Skeletal muscle tissue (tissue), 4 donors: Measurements from ENCODE around the gene GMPR2. TPM values are rescaled to one million over a fixed set of nuclear protein-coding genes. Genes with fewer than 3 reads are reported as not detected.

Source experiments
- H3K27ac ChIP-seq: one replicate; pipeline ENCODE4 v1.7.0; 2013; ENCODE audit warnings: mild to moderate bottlenecking, low read depth, low read length, inconsistent platforms
- H3K27me3 ChIP-seq, 3 donors: one replicate each; pipeline ENCODE4 v1.7.0; 2013; ENCODE audit warnings: low read length in 3 of 3; ENCODE audit not compliant: control insufficient read depth in 3 of 3, insufficient read depth in 3 of 3
- H3K36me3 ChIP-seq, 3 donors: one replicate each; pipeline ENCODE4 v1.7.0; 2013; ENCODE audit warnings: low read length in 3 of 3; ENCODE audit not compliant: control insufficient read depth in 3 of 3, insufficient read depth in 3 of 3
- H3K4me1 ChIP-seq, 3 donors: one replicate each; pipeline ENCODE4 v1.7.0; 2013; ENCODE audit warnings: low read length in 3 of 3, mild to moderate bottlenecking in 3 of 3; ENCODE audit not compliant: control insufficient read depth in 3 of 3, insufficient read depth in 3 of 3
- H3K4me3 ChIP-seq, 3 donors: one replicate each; pipeline ENCODE4 v1.7.0; 2013; ENCODE audit warnings: low read length in 3 of 3
- H3K9ac ChIP-seq, 3 donors: one replicate each; pipeline ENCODE4 v1.7.0; 2013; ENCODE audit warnings: low read length in 3 of 3, mild to moderate bottlenecking in 3 of 3, moderate library complexity in 2 of 3, low read depth in 1 of 3
- H3K9me3 ChIP-seq, 3 donors: one replicate each; pipeline ENCODE4 v1.7.0; 2013; ENCODE audit warnings: low read length in 3 of 3; ENCODE audit not compliant: control insufficient read depth in 3 of 3
- total RNA-seq: library from RNA; depleted of rRNA; stranded (reverse); fragments of >200 nt; gene quantifications from one replicate; pipeline ENCODE4 v1.2.3, GENCODE V29; 2014
- donor health status: Osteomylitis.

GMPR2 gene
- total RNA-seq, 1 donor from 2014 or later: 49.6 TPM

DNA sequence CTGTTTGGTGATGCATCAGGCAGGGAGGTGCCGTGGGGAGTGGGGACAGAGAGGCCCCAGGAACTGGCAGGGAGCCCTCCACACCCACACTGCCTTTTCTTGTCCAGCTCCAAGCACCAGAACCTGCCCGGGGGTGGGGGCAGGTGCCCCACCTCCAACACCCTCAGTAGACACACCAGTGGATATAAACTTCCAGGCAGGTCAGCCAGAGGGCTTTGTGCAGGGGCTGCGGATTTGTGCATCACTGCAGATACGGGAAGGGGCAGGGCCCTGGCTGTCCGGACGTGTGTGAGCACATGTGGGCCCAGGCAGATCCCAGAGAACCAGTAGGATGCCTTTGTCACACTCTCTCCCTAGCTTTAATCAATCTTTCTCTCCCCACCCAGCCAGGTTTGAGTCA is 31.6 kb downstream of the GMPR2 start:
- Histone ChIP-seq H3K27ac (no peak overlapping the region), H3K4me3 (no peak overlapping the region), H3K27me3 (no peaks in the 10 kb centered on the region), H3K9me3 (no peaks in the 10 kb centered on the region), H3K4me1 (no peaks in the 10 kb centered on the region), H3K9ac (no peak overlapping the region), H3K36me3 (peaks cover 25 to 44% (median 31%) of the 10 kb centered on the region in 3 donors)

DNA sequence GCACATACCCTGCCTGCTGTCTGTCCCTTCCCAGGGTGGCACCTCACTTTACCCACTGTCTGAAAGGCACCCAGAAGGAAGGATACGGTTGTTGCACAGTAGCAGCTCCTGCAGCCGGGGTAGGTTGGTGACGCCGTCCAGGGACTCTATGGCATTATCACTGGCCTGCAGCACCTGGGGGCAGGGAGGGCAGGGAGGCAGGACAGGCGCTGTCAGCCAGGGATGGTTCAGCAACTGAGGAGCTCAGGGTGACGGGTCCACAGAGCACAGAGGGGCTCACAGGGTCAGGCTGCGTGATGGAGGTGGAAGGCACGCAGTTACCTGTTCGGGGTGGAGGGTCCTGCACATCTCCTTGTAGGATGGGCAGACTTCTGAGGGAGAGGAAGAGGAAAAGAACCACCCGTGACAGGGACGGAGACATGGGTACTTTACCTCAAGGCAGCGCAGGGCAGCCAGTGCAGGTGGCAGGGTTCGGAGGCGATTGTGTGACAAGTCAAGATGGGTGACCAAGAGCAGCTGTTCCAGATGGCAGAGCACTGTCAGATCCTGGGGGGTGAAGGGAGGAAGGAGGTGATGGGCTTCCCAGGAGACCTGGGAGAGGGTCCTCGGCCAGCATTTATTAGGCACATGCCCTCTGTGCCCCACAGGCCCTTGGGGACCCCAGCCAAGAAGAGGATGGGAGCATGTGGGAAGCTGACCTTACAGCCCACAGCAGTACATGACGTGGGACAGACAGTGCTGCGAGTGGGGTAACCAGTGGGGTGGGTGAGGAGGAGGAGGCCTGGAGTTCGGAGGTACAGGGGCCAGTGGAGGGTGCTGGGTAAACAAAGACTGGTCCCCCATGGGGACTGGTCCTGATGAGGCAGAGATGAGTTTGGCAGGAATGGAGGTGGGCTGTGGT is 33.9 kb downstream of the GMPR2 start:
- Histone ChIP-seq H3K9me3 (no peaks in the 10 kb centered on the region), H3K4me3 (no peak overlapping the region), H3K9ac (no peak overlapping the region), H3K4me1 (peaks cover 0 to 10% (median 5%) of the 10 kb centered on the region in 3 donors), H3K27me3 (no peaks in the 10 kb centered on the region), H3K36me3 (peaks cover 29 to 48% (median 39%) of the 10 kb centered on the region in 3 donors), H3K27ac (no peak overlapping the region)

DNA sequence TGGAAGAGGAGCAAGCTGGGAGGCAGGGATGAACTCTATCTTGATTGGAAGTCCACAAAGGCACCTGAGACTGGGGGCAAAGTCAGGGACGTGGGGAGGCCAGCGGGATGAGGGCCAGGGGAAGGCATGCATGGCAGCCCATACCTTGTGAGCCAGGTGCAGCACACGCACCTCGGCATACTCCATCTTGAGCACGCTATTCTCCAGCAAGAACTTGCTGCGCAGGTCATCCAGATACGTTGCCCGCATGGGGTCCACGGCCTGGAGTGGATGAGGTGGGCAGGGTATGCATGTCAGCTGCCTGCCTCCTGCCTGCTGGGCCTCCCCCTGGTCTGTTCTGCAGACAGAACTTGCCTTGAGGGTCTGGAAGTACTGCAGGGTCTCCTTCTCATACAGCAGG is 34.8 kb downstream of the GMPR2 start:
- H3K36me3 ChIP-seq: peaks cover 29 to 48% (median 39%) of the 10 kb centered on the region in 3 donors
- no peak overlapping the region for H3K4me3 ChIP-seq
- H3K9me3 ChIP-seq: no peaks in the 10 kb centered on the region
- peaks cover 0 to 15% (median 9%) of the 10 kb centered on the region in 3 donors for H3K4me1 ChIP-seq
- no peaks in the 10 kb centered on the region for H3K27me3 ChIP-seq
- H3K9ac ChIP-seq: no peak overlapping the region
- H3K27ac ChIP-seq: no peak overlapping the region

DNA sequence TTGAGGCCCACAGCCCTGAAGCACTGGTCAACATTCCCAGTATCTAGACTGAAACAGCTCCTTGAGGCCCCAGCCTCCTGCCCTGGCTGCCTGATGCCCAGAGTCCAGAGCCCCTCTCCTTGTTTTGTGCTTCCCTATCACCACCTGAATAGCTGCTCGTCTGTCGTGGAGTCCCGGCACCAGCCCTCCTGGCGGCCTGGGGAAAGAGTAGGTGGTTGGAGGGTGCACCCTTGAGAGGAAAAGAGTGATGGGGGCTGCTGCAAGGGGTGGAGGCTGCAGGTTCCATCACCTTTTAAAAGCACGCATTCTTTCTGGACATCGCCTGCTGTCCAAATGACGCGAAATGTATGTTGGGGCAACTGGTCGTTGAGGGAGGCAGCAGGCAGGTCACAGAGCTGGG is 35.5 kb downstream of the GMPR2 start:
- H3K27me3 ChIP-seq: no peaks in the 10 kb centered on the region
- H3K9ac ChIP-seq: no peak overlapping the region
- no peak overlapping the region for H3K4me3 ChIP-seq
- no peak overlapping the region for H3K27ac ChIP-seq
- H3K4me1 ChIP-seq: peaks cover 0 to 15% (median 9%) of the 10 kb centered on the region in 3 donors
- H3K36me3 ChIP-seq: peaks cover 29 to 48% (median 39%) of the 10 kb centered on the region in 3 donors
- H3K9me3 ChIP-seq: no peaks in the 10 kb centered on the region

DNA sequence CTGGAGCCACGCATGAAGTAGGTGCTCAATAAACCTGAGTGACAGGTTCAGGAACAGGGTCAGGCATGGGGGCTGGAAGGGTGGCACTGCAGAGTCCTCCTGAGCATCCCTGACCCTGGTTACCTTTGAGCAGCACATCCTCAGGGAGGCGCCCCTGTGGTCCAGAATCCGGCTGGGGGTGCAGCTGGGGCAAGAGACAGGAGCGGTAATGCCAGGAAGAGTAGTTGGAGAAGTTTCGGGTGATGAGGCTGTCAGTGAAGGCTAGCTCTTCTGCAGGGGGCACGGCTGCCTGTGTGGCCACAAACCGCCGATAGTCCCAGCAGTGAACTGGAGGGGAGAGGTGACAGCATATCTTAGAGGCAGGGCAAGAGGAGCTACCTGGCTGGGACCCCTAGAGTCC is 36.6 kb downstream of the GMPR2 start:
- Histone ChIP-seq H3K27ac (no peak overlapping the region), H3K9ac (no peak overlapping the region), H3K36me3 (peaks cover 29 to 48% (median 39%) of the 10 kb centered on the region in 3 donors), H3K9me3 (no peaks in the 10 kb centered on the region), H3K27me3 (no peaks in the 10 kb centered on the region), H3K4me1 (peaks cover 0 to 15% (median 13%) of the 10 kb centered on the region in 3 donors), H3K4me3 (no peak overlapping the region)

DNA sequence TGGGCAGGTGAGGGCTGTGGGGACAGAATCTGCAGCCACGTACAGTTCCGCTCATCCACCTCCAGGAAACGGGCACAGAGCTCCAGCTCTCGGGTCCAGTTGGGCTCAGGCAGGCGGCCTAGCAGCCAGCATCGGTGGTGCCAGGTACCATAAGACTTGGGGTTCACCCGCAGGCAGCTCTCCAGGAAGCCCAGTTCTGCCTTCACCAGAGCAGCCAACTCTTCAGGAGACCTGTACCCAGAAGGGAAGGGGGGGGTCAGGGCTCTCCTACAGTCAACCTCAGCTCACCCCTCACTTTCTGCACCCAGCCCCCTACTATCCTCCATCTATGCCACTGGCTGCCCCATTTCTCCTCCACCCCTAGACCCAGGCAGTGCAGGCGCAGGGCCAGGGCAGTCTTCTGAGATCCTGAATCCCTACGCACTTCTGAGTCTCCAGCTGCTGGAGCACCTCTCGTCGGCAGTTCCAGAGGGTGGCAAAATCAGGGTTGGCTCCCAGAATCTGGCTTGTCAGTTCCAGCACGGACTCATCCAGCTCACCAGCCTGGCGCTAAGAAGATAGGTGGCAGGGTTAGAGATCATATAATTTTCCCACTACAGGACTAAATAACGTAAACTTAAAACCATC is 37.3 kb downstream of the GMPR2 start:
- no peak overlapping the region for H3K9ac ChIP-seq
- no peak overlapping the region for H3K27ac ChIP-seq
- H3K27me3 ChIP-seq: no peaks in the 10 kb centered on the region
- no peak overlapping the region for H3K4me3 ChIP-seq
- H3K9me3 ChIP-seq: no peaks in the 10 kb centered on the region
- H3K36me3 ChIP-seq: peaks cover 26 to 44% (median 39%) of the 10 kb centered on the region in 3 donors
- peaks cover 0 to 15% (median 13%) of the 10 kb centered on the region in 3 donors for H3K4me1 ChIP-seq

DNA sequence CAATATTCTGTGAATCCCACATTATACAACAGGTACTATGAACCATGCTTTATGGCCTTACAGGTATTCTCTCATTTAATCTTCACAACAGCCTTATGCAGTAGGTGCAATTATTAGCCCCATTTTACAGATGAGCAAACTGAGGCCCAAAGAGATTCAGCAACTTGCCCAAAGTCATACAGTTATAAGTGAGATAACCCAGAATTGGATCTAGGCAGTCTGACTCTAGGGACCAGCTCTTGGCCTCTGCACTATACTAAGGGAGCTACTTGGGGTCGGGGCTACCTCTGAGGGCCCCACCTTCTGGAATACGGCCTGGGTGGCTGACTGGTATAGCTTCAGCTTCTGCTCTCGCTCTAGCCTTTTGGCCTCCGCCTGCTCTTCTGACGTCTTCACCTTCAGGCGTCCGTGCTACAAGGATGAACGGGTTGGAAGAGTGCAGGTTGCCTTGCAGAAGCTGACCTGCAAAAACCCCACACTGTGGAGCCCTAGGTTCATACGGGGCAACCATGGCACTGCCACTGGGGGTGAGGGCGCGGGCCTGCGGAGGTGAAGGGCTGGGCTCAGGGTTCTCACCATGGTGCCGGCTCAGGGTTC is 37.9 kb downstream of the GMPR2 start:
- Histone ChIP-seq H3K4me1 (peaks cover 0 to 15% (median 13%) of the 10 kb centered on the region in 3 donors), H3K9ac (peak overlapping the region; percentile 98 to 99 (median 98)), H3K4me3 (peak overlapping the region; percentile 94 to 98 (median 98)), H3K27ac (peak overlapping the region; percentile 96), H3K27me3 (no peaks in the 10 kb centered on the region), H3K9me3 (no peaks in the 10 kb centered on the region), H3K36me3 (peaks cover 26 to 38% (median 36%) of the 10 kb centered on the region in 3 donors)

DNA sequence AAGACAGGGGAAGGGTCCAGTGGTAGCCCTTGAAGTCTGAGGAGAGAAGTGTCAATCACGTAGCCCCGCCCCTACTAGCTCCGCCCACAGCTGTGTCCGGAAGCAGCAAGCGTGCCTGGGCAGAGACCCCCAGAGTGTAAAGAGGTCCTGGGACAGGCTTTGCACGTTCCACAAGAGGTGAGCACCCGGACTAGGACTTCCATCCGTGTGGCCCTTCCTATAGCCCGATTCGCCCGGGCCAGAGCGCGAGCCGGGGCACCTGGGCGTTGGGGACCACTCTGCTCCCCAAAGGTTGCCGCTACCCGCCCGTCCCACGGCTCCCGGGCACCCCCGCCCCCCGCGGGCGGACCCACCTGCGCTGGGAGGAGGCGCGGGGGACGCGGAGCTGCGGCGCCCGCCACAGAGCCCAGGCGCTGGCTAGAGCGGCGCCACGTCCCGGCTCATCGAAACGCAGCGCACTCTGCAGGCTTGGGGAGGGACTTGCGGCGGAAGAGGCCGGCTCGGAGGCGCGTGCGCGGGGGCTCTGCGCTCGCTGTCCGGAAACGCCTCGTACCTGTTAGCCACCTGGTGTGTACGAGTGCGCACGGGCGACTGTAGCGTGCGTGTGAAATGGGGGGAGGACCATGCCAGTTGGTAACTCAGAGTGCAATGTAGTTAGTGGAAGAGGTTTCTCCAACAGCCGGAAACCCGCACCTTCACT is 38.6 kb downstream of the GMPR2 start, which contains the start of gene RABGGTA:
Gene RABGGTA, minus strand, starts transcription at position 464 of the 700 bp plus-strand sequence. CDS start 482 bp downstream, outside the sequence.
- Histone ChIP-seq H3K4me1 (peaks cover 0 to 15% (median 13%) of the 10 kb centered on the region in 3 donors), H3K27me3 (no peaks in the 10 kb centered on the region), H3K36me3 (peaks cover 23 to 32% (median 31%) of the 10 kb centered on the region in 3 donors), H3K27ac (peak within 1 kb of the TSS; percentile 96), H3K4me3 (peak within 1 kb of the TSS; percentile 94 to 98 (median 98)), H3K9ac (peak within 1 kb of the TSS; percentile 98 to 99 (median 98)), H3K9me3 (no peaks in the 10 kb centered on the region)

DNA sequence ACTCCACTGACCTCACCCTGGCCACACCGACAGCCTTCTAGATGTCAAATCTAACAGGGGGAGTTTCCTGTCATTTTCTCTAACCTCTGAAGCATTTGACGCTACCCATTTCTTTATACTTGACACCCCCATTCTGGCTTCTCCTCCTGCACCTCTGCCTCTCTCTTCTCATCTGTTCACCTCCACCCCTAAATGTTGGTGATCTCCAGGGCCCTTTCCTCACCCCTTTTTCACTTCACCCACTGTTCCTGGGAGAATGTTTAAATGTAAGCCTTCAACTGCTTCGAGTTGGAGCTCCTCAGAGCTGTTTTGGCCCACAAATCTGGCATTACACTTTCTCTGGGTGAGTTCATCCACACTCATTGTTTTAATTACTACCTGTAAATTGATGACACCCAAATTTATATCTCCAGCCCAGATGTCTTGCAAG is 39.1 kb downstream of the GMPR2 start:
- H3K9ac ChIP-seq: peak overlapping the region; percentile 98 to 99 (median 98)
- peak overlapping the region; percentile 94 to 98 (median 98) for H3K4me3 ChIP-seq
- no peaks in the 10 kb centered on the region for H3K27me3 ChIP-seq
- H3K36me3 ChIP-seq: peaks cover 18 to 26% (median 25%) of the 10 kb centered on the region in 3 donors
- H3K9me3 ChIP-seq: no peaks in the 10 kb centered on the region
- peaks cover 0 to 15% (median 13%) of the 10 kb centered on the region in 3 donors for H3K4me1 ChIP-seq
- H3K27ac ChIP-seq: peak overlapping the region; percentile 96
